GM19025 (cell line): ENCODE results near the gene IL2RA.

Experiments used
- ATAC-seq: cut with Tn5 transposase; IDR thresholded peaks from one replicate; pipeline ENCODE4 v1.9.1; 2021; ENCODE audit warnings: mild to moderate bottlenecking, low read depth, moderate library complexity; ENCODE audit not compliant: unreplicated experiment

IL2RA gene

DNA sequence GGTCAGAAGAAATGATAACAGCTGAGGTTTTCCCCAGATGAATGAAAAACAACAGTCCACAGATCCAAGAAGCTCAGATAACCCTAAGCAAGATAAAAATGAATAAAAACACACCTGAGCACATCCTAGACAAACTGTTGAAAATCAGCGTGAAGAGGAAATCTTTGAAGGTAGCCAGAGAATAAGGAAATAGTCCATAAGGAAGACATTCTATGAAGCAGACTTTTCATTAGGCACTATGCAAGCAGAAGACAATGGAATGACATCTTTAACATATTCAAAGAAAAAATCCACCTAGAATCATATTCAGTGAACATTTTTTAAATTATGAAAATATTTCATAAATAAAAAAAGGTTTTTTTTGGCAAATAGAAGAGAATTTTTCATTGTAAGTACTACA lies 69.8 kb downstream of the IL2RA start:
- ATAC-seq = no peak

DNA sequence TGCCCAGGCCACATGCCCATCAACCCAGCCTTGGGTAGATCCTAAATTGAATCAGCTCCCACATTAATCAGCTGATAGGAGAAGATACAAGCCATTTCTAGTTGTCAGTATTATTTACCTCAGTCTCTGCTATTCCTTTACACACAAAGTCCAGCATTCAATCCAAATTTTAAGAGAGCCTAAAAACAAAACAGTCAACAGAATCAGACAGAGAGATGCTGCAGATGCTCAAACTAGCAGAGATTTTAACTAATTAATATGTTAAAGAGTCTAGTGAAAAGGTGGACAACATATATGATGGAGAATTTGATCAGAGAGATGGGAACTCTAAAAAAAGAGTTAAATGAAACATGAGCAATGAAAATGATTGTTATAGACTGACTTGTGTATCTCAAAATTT lies 70.5 kb downstream of the IL2RA start:
- ATAC-seq = no peak

DNA sequence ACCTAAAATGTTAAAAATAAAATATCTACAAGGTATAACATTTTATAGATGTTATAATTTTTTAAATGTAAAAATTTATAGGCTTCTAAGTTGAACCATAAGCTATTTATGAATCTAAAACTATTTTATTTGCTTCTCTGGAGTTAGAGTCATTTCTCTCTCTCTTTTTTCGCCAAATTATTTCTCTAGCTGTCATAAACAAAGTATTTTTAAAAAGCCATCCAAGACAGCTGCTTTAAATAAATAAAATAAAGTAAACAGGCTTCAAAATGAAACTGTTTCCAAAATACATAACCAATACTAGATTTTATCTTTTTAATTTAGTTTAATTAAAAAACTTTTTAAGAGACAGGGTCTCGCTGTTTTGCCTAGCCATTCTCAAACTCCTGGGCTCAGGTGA lies 72.4 kb downstream of the IL2RA start:
- no peak for ATAC-seq

DNA sequence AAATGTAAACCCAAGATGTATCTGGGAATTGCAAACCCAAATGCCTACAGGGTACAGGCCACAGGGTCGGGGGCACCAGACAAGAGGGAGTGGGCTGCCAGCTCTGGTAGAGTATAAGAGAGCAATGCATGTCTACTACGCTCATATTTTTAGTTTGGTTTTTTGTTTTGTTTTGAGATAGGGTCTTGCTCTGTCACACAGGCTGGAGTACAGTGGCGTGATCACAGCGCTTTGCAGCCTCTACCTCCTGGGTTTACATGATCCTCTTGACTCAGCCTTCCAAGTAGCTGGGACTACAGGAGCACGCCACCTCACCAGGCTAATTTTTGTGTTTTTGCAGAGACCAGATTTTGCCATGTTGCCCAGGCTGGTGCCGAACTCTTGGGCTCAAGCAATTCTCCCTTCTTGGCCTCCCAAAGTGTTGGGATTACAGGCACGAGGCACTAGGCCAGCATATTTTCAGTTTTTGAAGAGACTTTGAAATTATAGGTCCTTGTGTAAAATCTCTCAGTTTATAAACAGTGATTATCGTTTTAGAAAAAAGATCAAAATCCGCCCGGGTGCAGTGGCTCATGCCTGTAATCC lies 73.7 kb downstream of the IL2RA start:
- no peak for ATAC-seq

DNA sequence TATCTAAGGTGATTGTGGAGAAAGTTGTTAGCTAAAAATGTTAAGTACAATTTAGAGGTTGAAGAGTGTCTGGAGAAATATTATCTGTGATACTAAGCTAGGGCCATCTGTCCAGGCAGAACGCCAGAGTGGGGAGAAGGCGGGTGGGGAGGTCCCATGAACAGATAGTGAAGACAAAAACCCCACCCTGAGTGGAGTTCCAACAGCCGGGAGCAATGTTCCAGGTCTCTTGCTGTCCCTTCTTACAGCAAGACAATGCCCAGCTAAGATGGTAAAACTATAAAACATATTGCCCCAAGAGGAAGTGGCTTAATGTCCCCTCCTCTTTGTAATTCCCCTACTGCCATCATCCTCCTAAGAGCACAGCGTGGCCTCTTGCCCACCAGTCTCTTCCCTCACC lies 74.4 kb downstream of the IL2RA start:
- ATAC-seq = no peak

DNA sequence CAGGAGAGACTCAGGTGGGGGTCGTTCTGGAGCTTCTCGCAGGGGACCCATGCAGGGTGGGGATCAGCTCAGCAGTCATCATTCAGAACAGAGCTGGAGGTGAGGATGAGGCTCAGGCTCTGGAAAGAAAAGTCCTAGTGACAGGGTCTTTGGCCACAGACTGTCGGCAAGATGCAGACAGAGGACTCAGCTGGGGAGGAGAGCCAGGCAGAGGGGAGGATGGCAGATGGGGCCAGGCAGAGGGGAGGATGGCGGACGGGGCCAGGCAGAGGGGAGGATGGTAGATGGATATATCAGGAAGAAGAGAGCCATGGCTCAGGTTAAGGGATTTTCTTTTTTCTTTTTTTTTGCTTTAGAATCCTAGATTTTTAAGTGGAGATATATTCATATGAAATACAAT lies 77.1 kb downstream of the IL2RA start:
- no peak for ATAC-seq

DNA sequence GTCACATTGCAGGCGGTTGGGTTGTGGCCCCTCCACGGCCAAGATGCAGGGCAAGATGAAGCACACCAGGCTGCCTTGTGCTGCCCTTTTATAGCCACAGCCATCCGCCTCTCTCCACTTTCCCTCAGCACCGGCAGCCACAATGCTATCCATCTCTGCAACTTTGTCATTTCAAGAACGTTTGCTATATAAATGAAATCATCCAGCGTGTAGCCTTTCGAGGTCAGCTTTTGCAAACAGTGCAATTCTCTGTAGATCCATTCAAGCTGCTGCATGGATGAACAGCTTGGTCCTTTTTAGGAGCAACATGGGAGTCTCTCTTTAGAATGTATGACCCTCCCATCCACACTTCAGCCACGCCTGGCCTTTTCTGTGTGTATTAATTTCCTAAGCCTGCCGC lies 78.4 kb downstream of the IL2RA start:
- no peak for ATAC-seq

DNA sequence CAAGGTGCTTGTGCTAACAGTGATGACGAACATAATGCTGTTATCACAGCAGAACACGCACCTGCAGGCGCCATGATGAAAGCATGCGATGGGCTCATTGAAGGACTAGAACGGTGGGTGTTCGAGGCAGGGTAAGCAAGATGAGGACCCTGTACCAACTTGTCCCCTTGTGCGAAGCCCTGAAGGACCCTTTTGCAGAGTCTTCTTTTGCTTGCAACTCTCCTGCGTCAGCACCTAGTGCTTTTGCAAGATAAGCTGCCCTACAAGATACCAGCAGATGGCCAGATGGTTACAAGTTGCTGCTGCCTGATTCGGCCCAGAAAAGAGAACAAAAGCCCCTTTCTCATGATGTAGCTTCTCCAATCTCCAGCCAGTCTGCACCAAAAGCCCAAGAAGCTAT lies 80.6 kb downstream of the IL2RA start:
- no peak for ATAC-seq

DNA sequence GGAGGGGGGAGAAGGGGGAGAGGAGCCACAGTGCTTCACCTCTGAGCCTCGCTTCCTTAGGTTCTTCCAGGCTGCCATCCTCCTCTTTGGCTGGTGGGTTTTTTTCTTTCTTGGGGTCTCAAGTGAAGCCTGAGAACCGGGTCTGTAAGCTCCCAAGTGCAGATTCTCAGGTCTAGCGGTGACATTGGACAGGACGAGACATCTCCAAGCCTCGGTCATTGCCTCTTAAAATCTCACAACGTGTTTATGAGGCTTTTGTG lies 84.0 kb downstream of the IL2RA start:
- ATAC-seq = no peak

DNA sequence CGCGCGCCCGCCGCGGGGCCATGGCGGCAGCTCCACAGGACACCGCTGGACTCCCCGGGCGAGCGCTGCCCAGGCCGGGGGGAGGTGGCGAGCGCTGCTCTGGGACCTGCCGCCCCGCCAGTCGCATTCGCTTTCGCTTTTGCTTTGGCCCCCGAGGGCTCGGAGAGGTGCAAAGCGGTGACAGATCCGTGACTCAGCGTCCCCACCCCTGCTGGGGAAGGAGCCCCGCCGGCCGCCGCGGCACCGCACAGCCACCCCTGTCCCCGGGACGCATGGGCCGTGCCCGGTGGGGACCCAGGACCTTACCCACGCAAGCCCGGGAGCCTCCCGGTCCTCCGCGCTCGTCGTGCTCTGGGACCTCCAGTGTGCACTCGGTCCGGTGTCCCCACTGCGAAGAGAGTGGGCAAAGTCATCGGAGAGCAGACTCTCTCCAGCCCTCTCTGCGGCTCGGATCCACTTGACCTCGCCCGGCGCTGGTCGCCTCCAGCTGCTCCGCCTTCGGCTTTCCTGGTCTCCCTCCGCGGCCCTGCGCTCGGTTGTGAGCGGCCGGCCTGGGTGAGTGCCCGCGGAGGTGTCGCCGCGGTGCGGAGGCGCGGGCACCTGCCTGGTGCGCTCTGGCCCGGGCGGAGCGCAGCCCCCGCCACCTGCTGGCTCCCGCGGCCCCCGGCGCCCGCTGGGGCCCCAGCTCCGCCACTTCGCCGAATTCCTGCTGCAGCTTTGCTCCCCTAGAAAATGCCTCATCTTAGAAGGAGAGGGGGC lies 84.5 kb downstream of the IL2RA start, which contains the start of gene IL15RA:
Gene IL15RA, minus strand, starts transcription at position 73 of the 759 bp plus-strand sequence. Its CDS starts 51 bp downstream, at position 22.
- peak; percentile 56 for ATAC-seq

DNA sequence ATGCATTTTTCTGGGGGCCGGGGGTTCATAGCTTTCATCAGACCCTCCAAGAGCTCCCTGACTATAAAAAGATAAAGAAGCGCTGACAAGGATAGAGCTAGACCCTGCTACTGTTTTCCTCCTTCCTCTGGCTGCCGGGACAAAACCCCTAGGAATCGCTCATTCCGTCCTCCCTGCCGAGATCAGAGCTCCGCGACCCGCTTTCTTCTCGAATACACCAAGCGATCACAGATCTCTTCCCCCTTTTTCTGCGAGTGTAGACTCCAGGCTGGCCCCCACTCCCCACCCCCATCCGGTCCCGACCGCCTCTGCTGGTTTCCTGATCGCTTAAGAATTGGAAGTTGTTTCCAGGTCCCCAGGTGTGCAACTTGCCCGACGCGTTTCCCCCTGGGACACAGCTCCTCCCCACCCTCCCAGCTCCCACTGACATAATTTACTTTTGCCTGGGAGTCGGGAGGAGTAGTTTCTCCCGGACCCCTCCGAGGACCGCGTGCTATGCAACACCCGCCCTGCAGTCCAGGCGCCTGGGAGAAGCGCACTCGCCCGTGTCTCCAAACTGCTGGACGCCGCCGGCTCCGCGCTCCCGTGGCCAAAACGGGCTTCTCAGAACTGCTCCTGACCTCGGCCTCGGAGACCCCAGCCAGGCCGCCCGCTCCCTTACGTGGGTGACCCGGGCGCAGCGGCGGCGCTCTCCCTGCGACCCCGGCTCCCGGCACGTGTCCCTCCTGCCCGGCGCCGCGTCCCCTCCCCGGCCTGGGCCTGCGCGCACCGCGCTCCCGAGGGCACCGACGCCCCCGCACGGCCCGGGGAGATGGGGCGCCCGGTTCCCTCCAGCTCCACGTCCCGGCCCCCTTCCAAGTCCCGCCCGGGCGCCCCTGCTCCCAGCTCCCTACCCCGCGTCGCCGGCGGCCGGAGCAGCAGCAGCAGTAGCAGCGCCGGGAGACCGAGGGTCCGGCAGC lies 85.4 kb downstream of the IL2RA start:
- peak; percentile 8 for ATAC-seq

DNA sequence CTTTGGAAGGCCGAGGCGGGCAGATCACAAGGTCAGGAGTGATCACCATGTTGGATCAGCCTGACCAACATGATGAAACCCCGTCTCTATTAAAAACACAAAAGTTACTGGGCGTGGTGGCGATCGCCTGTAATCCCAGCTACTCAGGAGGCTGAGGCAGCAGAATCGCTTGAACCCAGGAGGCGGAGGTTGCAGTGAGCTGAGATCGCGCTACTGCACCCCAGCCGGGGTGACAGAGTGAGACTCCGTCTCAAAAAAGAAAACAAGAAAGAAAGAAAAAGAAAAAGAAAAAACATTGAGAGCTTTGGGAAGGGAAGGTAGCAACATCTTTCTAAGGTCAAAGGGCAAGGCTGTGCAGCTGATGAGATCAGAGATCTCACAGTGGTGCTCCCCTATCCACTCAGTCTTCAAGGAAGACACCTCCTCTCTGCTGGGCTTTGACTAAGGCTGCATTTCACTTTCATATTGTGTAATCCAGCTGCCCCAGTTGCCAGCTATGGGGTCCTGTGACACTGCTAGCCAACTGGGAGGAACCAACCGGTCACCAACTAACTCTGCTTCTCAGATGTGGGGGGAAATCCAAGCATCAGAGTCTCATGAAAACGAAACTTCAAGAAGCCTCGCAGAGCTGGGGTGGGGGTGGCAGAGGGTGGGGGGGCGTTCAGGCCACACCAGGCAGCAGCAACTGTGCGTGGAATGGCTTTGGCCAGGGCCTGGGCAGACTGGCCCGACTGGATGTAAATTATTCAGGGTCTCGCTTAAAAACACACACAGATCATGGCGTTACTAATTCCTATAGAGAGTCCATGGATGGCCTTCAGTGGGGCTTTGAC lies 86.3 kb downstream of the IL2RA start:
- peak; percentile 62 for ATAC-seq

DNA sequence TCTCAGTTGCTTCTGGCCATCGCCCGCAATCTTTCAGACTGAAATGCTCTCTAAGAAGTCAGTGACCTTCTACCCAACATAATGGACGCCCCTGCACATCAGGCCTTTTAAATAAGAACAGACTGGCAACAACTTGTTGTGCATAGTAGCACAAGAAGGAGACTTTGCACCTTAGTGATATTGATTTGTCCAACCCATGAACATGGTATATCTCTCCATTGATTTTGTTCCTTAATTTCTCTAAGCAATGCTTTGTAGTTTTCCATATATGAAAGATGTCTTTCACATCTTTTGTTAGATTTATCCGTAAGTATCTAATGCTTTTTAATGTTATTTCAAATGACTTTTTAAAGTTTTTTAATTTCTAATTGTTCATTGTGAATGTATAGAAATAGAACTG lies 89.1 kb downstream of the IL2RA start:
- no peak for ATAC-seq

DNA sequence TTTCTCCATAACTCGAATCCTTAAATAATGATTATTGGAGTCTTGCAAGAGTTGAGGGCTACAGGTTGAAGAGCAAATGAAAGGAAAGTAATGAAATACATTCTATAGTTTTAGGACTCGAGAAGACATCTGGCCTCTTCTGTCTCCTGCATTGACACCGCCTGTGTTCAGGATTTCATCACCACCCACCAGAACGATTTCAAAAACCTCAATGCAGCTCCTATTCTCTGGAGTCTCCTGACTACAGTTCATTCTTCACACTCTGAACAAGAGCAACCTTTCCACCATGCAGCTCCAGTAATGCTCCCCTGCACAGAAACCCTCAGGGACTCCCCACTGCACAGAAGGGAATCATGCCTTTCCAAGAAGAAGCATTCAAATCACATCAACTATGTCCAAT lies 90.3 kb downstream of the IL2RA start:
- ATAC-seq = no peak

DNA sequence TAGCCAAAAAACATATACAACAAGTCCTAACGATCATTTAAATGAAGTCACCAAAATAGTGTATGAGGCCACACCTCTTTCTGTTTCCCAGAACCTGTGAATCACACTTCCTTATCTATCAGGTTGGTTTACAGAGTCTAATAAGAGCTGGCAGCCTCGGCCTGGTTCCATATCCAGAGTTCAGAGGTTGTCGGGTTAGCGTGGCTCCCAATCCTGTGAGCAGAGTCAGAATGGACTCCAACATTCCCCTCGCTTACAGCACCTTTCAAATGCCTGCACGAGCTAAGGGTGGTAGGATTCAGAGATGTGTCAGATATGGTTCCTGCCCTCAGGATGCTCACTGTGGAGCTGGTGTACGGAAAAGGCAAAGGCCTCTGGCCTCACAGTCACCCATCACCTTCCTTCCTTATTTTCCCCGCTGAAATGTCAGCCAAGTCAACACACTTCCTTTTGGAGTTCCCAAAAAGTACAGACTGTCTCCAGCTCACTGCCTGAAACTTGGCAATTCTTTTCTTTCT lies 90.8 kb downstream of the IL2RA start:
- ATAC-seq = no peak

DNA sequence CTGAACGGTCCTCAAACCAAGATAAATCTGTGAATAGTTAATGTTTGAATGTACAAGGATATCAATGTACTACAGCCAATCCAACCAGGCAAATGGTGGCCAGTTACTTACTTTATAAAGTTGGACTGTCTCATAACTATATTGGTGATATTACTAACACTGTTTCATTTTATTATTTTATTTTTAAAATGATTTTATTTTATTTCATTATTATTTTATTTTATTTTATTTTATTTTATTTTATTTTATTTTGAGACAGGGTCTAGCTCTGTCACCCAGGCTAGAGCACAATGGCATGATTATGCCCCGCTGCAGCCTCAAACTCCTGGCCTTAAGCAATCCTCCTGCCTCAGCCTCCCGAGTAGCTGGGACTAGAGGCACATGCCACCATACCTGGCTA lies 91.6 kb downstream of the IL2RA start:
- no peak for ATAC-seq

DNA sequence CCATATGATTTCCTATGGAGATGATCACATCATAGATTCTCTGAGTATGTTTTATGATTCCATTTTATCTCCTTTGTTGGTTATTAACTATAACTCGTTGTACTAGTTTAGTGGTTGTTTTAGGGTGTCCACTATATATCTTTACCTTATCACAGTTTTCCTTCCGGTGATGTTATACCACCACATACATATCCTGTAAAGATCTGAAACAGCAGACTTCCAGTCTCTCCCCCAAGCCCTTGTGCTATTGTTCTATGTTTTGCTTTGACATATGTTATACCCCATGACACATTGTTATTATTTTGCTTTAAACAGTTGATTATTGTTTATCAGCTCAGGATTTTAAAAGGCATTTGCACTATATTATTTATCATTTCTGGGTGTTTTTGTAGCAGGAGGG lies 92.1 kb downstream of the IL2RA start:
- no peak for ATAC-seq

DNA sequence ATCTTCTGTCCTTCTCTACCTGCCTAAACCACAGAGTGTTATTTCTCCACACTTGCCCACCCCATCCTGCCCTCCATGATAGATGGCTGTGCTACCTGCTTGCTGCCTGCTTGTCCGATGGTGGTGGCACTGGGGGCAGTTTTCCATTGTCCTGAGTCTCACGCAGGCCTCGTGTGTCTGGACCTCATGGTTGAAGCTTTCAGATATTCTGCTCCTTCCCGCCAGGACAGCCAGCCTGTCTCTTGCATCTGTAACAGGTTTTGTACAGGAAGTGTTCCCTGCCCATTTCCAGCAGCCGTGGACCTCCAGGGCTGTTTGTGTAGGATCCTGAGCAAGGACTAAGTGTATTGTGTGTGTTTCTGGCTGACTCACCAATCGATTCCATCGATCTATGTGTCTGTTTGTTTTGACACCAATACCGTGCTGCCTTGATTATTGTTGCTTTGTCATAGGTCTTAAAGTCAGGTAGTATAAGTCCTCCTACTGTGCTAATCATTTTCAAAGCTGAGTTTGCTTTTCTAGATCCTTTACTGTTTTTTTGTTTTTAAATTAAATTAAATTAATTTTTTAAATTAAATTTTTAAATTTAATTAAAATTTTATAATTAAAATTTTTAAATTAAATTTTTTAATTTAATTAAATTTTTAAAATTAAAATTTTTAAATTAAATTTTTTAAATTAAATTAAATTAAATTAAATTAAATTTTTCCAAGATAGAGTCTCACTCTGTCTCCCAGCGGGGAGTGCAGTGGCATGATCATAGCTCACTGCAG lies 93.3 kb downstream of the IL2RA start:
- no peak for ATAC-seq

DNA sequence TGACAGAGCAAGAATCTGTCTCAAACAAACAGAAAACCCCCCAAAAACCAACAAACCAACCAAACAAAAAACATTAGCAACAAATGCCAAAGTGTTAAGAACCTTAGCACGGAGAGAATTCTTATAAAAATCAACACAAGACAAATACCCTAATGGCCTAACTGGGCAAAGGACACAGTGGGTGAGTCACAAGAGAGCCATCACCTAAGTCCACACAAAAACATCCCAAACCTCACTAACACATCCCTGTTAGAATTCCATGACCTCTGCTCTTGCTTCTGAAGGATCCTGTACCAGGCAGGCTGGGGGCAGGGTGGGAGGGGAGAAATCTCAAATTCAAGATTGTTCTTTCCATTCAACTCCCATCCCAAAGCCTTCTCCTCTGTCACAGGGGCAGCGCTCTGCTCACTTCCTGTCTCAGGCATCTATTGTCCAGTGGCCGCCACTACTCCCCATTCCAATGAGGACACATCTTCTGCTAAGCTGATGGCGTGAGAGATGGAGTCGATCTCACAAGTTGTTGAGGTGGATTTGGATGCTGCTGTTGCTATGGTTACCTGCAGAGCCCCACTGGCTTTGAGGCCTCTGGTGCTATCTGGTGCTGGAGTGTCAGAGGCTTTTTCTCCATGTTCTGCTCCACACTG lies 94.0 kb downstream of the IL2RA start:
- no peak for ATAC-seq
